Activated T-cell treated with anti-CD3 and anti-CD28 coated beads for 24 hours (primary cell): ENCODE measurements around the gene EFNA3.

Source experiments
- DNase-seq: peaks from one replicate; pipeline ENCODE4 v3.0.0-alpha.2; 2020; ENCODE audit warnings: low read depth

EFNA3 gene

DNA sequence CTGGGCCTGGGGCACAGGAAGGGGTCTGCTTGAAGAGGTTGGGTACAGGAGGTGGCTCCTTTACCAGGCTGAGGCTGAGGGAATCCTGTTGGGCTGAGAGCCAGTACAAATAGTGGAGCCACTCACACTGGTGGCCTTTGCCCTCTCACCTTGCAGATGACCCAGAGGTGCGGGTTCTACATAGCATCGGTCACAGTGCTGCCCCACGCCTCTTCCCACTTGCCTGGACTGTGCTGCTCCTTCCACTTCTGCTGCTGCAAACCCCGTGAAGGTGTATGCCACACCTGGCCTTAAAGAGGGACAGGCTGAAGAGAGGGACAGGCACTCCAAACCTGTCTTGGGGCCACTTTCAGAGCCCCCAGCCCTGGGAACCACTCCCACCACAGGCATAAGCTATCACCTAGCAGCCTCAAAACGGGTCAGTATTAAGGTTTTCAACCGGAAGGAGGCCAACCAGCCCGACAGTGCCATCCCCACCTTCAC lies 55.2 kb downstream of the EFNA3 start:
- DNase-seq, result no peak

GRCh38 chr1:155134322-155134721 lies 55.7 kb downstream of the EFNA3 start:
- DNase-seq, result no peak

DNA sequence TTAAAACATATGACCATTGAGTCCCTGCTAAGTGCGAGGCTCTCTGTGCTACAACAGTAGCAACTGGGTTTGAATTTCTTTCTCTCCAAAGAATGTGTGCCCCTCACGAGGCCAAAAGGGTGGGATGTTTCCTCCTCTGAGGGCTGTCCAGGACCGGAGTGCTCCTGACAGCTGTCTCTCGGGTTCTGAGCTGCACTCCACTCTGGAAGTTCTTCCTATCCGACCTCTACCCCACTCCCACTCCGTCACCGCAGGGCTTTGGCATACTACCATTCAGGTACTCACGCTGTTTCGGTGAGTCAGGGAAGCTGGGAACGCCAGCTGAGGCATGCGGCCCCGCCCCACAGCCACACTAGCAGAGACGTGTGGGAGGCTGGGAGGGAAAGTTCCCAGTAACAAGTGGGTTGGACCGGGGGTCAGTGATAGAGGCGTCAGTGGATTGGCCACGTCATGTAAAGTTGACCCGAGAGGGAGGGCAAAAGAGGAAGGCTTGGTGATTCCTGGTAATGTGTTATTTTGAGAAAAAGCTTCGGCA lies 56.3 kb downstream of the EFNA3 start:
- peak; percentile 67 for DNase-seq

DNA sequence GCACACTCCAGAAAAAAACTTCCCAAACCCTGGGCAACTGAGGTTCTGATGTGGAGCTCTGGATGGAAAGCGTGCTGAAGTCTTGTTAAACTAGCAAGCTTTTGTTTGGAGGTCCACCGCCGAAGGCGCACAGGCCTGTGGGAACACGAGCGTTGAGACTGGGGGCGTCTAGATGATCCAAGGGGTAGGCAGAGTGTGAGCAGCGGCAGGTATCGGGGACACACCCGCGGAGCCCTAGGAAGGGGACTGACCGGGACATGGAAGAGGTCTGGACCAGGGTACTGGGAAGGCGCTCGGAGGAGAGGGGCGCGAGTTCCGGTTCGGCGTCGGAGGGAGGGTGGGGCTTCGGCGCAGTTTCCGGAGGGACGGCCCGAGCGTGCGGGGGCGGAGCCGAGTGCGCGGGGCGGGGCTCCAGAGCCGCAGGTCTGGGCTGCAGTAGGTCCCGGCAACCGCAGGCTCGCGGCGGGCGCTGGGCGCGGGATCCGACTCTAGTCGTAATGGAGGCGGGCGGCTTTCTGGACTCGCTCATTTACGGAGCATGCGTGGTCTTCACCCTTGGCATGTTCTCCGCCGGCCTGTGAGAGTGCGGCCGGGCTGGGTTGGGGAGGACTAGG lies 56.9 kb downstream of the EFNA3 start, which contains the start of gene SLC50A1:
Gene SLC50A1 (plus strand): TSS at position 438 of the 614 bp plus-strand sequence. CDS start 60 bp downstream, at position 498.
- peak; percentile 89 for DNase-seq

- DNase-seq, result no peak
Observed at GRCh38 chr1:155136748-155137147, 58.1 kb downstream of the EFNA3 start.
